SU-DHL-6 (cell line): Measurements from ENCODE around the gene EYS.

Experiments used
- H2AFZ ChIP-seq: fragments of 200-600 bp; sonication (generic); 2 replicates; pipeline ENCODE4 v1.6.1; 2014; ENCODE audit warnings: low read depth, mild to moderate bottlenecking, moderate library complexity, mixed read lengths, antibody characterized with exemption, low read length; ENCODE audit not compliant: severe bottlenecking
- H3F3A ChIP-seq: fragments of 200-600 bp; shearing (Covaris generic); 2 replicates; pipeline ENCODE4 v1.6.0; 2016; ENCODE audit warnings: antibody characterized with exemption, mild to moderate bottlenecking; ENCODE audit not compliant: insufficient read depth
- H3K27ac ChIP-seq: fragments of 200-600 bp; sonication (generic); 2 replicates; pipeline ENCODE4 v1.5.1; 2016; ENCODE audit warnings: low read depth, mild to moderate bottlenecking, low read length, moderate library complexity, mixed read lengths
- H3K27me3 ChIP-seq: fragments of 200-600 bp; sonication (generic), shearing (Covaris generic); 2 replicates; pipeline ENCODE4 v1.6.0; 2014; ENCODE audit warnings: mild to moderate bottlenecking, low read length
- H3K36me3 ChIP-seq: fragments of 200-600 bp; sonication (generic); 2 replicates; pipeline ENCODE4 v1.6.1; 2014; ENCODE audit warnings: mild to moderate bottlenecking, low read length, mixed read lengths
- H3K4me2 ChIP-seq: fragments of 300-600, 200-600 bp; shearing (Covaris generic), sonication (generic); 2 replicates; pipeline ENCODE4 v1.6.0; 2014; ENCODE audit warnings: low read length, low read depth, mild to moderate bottlenecking; ENCODE audit not compliant: poor library complexity, severe bottlenecking
- H3K4me3 ChIP-seq: fragments of 200-600 bp; sonication (generic); 2 replicates; pipeline ENCODE4 v1.5.1; 2014; ENCODE audit warnings: antibody characterized with exemption, low read length, mild to moderate bottlenecking, mixed read lengths; ENCODE audit not compliant: insufficient read depth, poor library complexity, severe bottlenecking
- H3K79me2 ChIP-seq: fragments of 200-600 bp; sonication (generic); 2 replicates; pipeline ENCODE4 v1.6.1; 2014; ENCODE audit warnings: mild to moderate bottlenecking, low read length, moderate library complexity; ENCODE audit not compliant: insufficient read depth
- H3K9ac ChIP-seq: fragments of 200-600 bp; sonication (generic); 2 replicates; pipeline ENCODE4 v1.7.0; 2014; ENCODE audit warnings: mild to moderate bottlenecking, low read length
- H3K9me2 ChIP-seq: fragments of 200-600 bp; sonication (generic); replicated peaks from 2 replicates; pipeline ENCODE4 v1.6.1; 2014; ENCODE audit warnings: low read length; ENCODE audit not compliant: insufficient read depth
- H3K9me3 ChIP-seq: fragments of 200-600 bp; sonication (generic); 2 replicates; pipeline ENCODE4 v1.6.1; 2014; ENCODE audit warnings: low read length, mixed read lengths; ENCODE audit not compliant: insufficient read depth
- H4K20me1 ChIP-seq: fragments of 200-600 bp; sonication (generic); 2 replicates; pipeline ENCODE4 v1.6.1; 2014; ENCODE audit warnings: low read depth, mild to moderate bottlenecking, antibody characterized with exemption, low read length, moderate library complexity, mixed read lengths
- CTCF ChIP-seq: fragments of 200-600 bp; sonication (generic); IDR thresholded peaks from one replicate; pipeline ENCODE4 v1.5.1; 2017; ENCODE audit warnings: antibody characterized with exemption, mild to moderate bottlenecking, low read length, moderate library complexity; ENCODE audit not compliant: insufficient read depth, poor library complexity, severe bottlenecking
- EZH2phosphoT487 ChIP-seq: fragments of 200-600 bp; sonication (generic), shearing (Covaris generic); conservative IDR thresholded peaks from 2 replicates; pipeline ENCODE4 v1.6.1; 2018; ENCODE audit warnings: mild to moderate bottlenecking, antibody characterized with exemption, low read length, moderate library complexity, mixed read lengths

The EYS gene

GRCh38 chr6:64996301-64996700 lies 710.7 kb downstream of the EYS start:
- Histone ChIP-seq H3K36me3 (no peaks in the 10 kb centered on the region), H3K9ac (no peak overlapping the region), H3F3A (no peaks in the 10 kb centered on the region), H3K27ac (no peak overlapping the region), H3K4me3 (no peak overlapping the region), H3K9me2 (no peaks in the 10 kb centered on the region), H3K27me3 (no peaks in the 10 kb centered on the region), H3K79me2 (no peaks in the 10 kb centered on the region), H2AFZ (no peak overlapping the region), H3K4me2 (no peak overlapping the region), H3K9me3 (no peaks in the 10 kb centered on the region), H4K20me1 (no peaks in the 10 kb centered on the region)
- no peak for TF ChIP-seq CTCF
- no peak for TF ChIP-seq EZH2phosphoT487

DNA sequence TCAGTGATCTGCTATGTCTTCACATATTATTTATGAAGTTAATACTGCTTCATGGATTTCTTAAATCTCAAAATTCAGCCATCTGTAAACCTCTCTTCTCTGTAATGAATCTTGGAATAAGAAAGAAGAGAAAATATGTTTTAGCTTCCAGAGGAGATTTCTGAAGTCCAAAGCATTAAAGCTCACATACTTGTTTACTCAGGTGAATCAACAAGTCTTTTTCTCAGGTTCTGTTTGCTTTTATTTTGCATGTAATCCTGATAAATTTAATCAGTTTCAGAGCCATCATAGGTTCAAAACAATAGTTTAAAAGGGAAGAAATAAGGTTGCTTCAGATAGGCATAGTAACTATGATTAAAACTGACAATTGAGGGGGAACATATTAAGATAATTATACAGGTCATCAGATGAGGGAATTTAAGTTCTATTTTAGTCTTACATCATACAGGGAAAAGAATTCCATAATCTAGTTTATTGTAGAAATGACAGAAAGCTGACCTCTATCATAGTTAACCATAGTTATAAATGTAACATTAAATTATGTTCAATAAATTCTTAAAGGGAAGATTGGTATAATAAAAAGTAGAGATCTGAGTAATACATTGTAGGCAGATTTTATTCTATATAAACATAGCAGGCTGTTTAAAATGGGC lies 716.2 kb downstream of the EYS start:
- H3K9me2 ChIP-seq, result no peaks in the 10 kb centered on the region

DNA sequence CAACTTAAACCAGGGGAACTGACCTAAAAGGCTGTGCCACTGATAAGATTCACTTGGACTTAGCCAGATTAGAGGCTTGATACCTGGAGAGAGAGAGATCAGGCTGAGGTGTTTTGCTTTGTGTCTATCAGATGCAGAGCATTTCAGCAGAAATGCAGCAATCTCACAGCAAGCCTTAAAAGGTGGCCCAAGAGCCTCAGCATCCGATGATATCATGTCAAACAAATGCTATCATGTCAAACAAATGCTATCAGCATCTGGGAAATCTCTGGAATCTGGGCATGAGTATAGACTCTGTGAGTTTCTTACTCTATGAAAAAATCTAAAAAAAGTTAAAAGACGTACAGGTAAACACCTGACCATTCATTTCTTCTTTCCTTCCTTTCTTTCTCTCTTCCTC lies 718.9 kb downstream of the EYS start:
- Histone ChIP-seq H3K27ac (no peak overlapping the region), H3K9me3 (no peaks in the 10 kb centered on the region), H3K9me2 (no peaks in the 10 kb centered on the region), H3K27me3 (no peaks in the 10 kb centered on the region), H3K4me2 (no peak overlapping the region), H2AFZ (no peak overlapping the region), H3K36me3 (no peaks in the 10 kb centered on the region), H3F3A (no peaks in the 10 kb centered on the region), H4K20me1 (no peaks in the 10 kb centered on the region), H3K4me3 (no peak overlapping the region), H3K9ac (no peak overlapping the region), H3K79me2 (no peaks in the 10 kb centered on the region)
- no peak for TF ChIP-seq EZH2phosphoT487
- no peak for TF ChIP-seq CTCF

More for the DNA sequence above, 716.2 kb downstream of the EYS start:
- H3K4me2 ChIP-seq, result no peak overlapping the region
- TF ChIP-seq CTCF, result no peak
- TF ChIP-seq EZH2phosphoT487, result no peak
- H3F3A ChIP-seq, result no peaks in the 10 kb centered on the region
- no peak overlapping the region for H3K27ac ChIP-seq
- no peaks in the 10 kb centered on the region for H4K20me1 ChIP-seq
- H3K9me3 ChIP-seq, result no peaks in the 10 kb centered on the region
- H3K9ac ChIP-seq, result no peak overlapping the region
- H3K36me3 ChIP-seq, result no peaks in the 10 kb centered on the region
- H3K27me3 ChIP-seq, result no peaks in the 10 kb centered on the region
- no peaks in the 10 kb centered on the region for H3K79me2 ChIP-seq
- no peak overlapping the region for H3K4me3 ChIP-seq
- H2AFZ ChIP-seq, result no peak overlapping the region
